Osteoblast (primary cell): Measurements from ENCODE around the gene HBG1. TPM values are rescaled to one million over a fixed set of nuclear protein-coding genes. Genes with fewer than 3 reads are reported as not detected.
"Not testable (repeated sequence)": the region's sequence is repeated elsewhere in the genome, so short reads cannot be mapped to it uniquely, and the experiment has no call there.

Experiments
- DNase-seq: peaks from one replicate; pipeline ENCODE4 v3.0.0; 2011; ENCODE audit warnings: low spot score, mixed read lengths; ENCODE audit not compliant: insufficient read length; ENCODE audit errors: missing footprints
- H2AFZ ChIP-seq: 2 replicates; pipeline ENCODE4 v1.6.0; 2011; ENCODE audit warnings: mild to moderate bottlenecking, low read length
- H3K27ac ChIP-seq: 2 replicates; pipeline ENCODE4 v1.5.1; 2011; ENCODE audit warnings: mild to moderate bottlenecking, low read depth, low read length, moderate library complexity
- H3K27me3 ChIP-seq: 2 replicates; pipeline ENCODE4 v1.6.0; 2012; ENCODE audit warnings: mild to moderate bottlenecking, control low read depth, inconsistent platforms, low read length, moderate library complexity; ENCODE audit not compliant: insufficient read depth
- H3K36me3 ChIP-seq: 2 replicates; pipeline ENCODE4 v1.5.1; 2011; ENCODE audit warnings: mild to moderate bottlenecking, low read length, control low read depth, moderate library complexity; ENCODE audit not compliant: insufficient read depth
- H3K4me1 ChIP-seq: 2 replicates; pipeline ENCODE4 v1.5.1; 2011; ENCODE audit warnings: mild to moderate bottlenecking, low read length, control low read depth, moderate library complexity; ENCODE audit not compliant: insufficient read depth
- H3K4me2 ChIP-seq: 2 replicates; pipeline ENCODE4 v1.6.0; 2011; ENCODE audit warnings: mild to moderate bottlenecking, low read length; ENCODE audit not compliant: insufficient read depth
- H3K4me3 ChIP-seq: fragments of 200-600 bp; sonication (generic); 3 replicates; pipeline ENCODE4 v1.5.1; 2012; ENCODE audit warnings: mild to moderate bottlenecking, low read length, inconsistent platforms; ENCODE audit not compliant: insufficient read depth
- H3K79me2 ChIP-seq: 2 replicates; pipeline ENCODE4 v1.6.0; 2012; ENCODE audit warnings: mild to moderate bottlenecking, low read length, control low read depth, inconsistent platforms; ENCODE audit not compliant: insufficient read depth
- H3K9me3 ChIP-seq: 2 replicates; pipeline ENCODE4 v1.5.1; 2011; ENCODE audit warnings: low read depth, low read length, control low read depth
- H4K20me1 ChIP-seq: 2 replicates; pipeline ENCODE4 v1.6.0; 2012; ENCODE audit warnings: mild to moderate bottlenecking, low read length, control low read depth; ENCODE audit not compliant: insufficient read depth
- CTCF ChIP-seq: IDR thresholded peaks from 2 replicates; pipeline ENCODE4 v1.5.1; 2011; ENCODE audit warnings: mild to moderate bottlenecking, low read depth, low read length, moderate library complexity; ENCODE audit errors: extremely low read depth
- total RNA-seq: library from RNA; depleted of rRNA; stranded (reverse); fragments of >200 nt; gene quantifications from 2 replicates; pipeline ENCODE4 v1.2.3, GENCODE V29; 2012

Gene HBG1
- total RNA-seq, 1 donor = not detected

- no peaks in the 10 kb centered on the region for H3K27me3 ChIP-seq
- no peaks in the 10 kb centered on the region for H3K9me3 ChIP-seq
- no peak overlapping the region for H2AFZ ChIP-seq
- H3K4me1 ChIP-seq = no peaks in the 10 kb centered on the region
- DNase-seq = no peak
- no peaks in the 10 kb centered on the region for H4K20me1 ChIP-seq
- no peaks in the 10 kb centered on the region for H3K79me2 ChIP-seq
- no peak overlapping the region for H3K27ac ChIP-seq
- no peaks in the 10 kb centered on the region for H3K36me3 ChIP-seq
- H3K4me3 ChIP-seq = no peak overlapping the region
- TF ChIP-seq CTCF = no peak
- H3K4me2 ChIP-seq = no peak overlapping the region
Observed at GRCh38 chr11:5252919-5253265, 3.2 kb upstream of the HBG1 start.

- Histone ChIP-seq H3K4me2 (no peak overlapping the region), H3K27me3 (no peaks in the 10 kb centered on the region), H3K4me1 (no peaks in the 10 kb centered on the region), H4K20me1 (no peaks in the 10 kb centered on the region), H3K36me3 (no peaks in the 10 kb centered on the region), H3K27ac (no peak overlapping the region), H3K79me2 (no peaks in the 10 kb centered on the region), H3K9me3 (no peaks in the 10 kb centered on the region), H3K4me3 (no peak overlapping the region), H2AFZ (no peak overlapping the region)
- DNase-seq = no peak
- TF ChIP-seq CTCF = no peak
Observed at GRCh38 chr11:5252192-5252918, 2.7 kb upstream of the HBG1 start.

- Histone ChIP-seq H2AFZ (no peak overlapping the region), H3K27me3 (no peaks in the 10 kb centered on the region), H3K4me3 (no peak overlapping the region), H3K4me2 (no peak overlapping the region), H3K36me3 (no peaks in the 10 kb centered on the region), H3K9me3 (no peaks in the 10 kb centered on the region), H3K4me1 (no peaks in the 10 kb centered on the region), H3K79me2 (no peaks in the 10 kb centered on the region), H3K27ac (no peak overlapping the region), H4K20me1 (no peaks in the 10 kb centered on the region)
- no peak for TF ChIP-seq CTCF
- DNase-seq = no peak
Observed at GRCh38 chr11:5251746-5252145, 2.1 kb upstream of the HBG1 start.

GRCh38 chr11:5250543-5251204 is 1.0 kb upstream of the HBG1 start:
- H3K4me2 ChIP-seq = no peak overlapping the region
- H3K9me3 ChIP-seq = no peaks in the 10 kb centered on the region
- no peak overlapping the region for H3K27ac ChIP-seq
- H3K4me3 ChIP-seq = no peak overlapping the region
- H4K20me1 ChIP-seq = no peaks in the 10 kb centered on the region
- H3K36me3 ChIP-seq = no peaks in the 10 kb centered on the region
- no peak overlapping the region for H2AFZ ChIP-seq
- no peak for DNase-seq
- H3K27me3 ChIP-seq = no peaks in the 10 kb centered on the region
- no peaks in the 10 kb centered on the region for H3K4me1 ChIP-seq
- TF ChIP-seq CTCF = no peak
- H3K79me2 ChIP-seq = no peaks in the 10 kb centered on the region

GRCh38 chr11:5248498-5248897 is 1.2 kb downstream of the HBG1 start:
- H3K79me2 ChIP-seq, H3K4me1 ChIP-seq, H3K36me3 ChIP-seq, DNase-seq, H3K27ac ChIP-seq, H3K4me3 ChIP-seq, H4K20me1 ChIP-seq, H3K27me3 ChIP-seq, H2AFZ ChIP-seq, H3K9me3 ChIP-seq, H3K4me2 ChIP-seq: not testable (repeated sequence)
